ENCODE measurements around the gene RDH11.

The RDH11 gene

DNA sequence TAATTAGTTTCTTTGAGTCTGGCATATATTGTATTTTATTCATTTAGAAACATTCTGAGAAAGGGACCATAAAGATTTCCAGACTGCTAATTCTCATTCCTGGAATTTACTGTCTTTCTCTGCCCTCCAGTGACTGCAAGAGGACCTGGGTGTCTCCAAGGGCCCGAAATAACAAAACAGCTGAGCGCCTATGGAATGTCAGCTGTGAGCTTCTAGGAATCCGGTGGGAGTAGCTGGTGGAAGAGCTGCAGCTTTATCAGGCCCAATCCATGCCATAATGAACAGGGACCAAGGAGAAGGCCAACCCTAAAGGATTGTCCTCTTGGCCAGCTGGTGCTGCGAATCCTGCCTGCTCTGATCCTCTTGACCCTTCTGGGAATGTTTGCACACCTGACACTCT lies 38.1 kb upstream of the RDH11 start:
- H4K20me1 ChIP-seq (ENCODE audit: insufficient read depth, low read length, poor library complexity, severe bottlenecking): no peaks in the 10 kb centered on the region
- H3K4me3 ChIP-seq (ENCODE audit: low read length, poor library complexity, severe bottlenecking): no peak overlapping the region
- H3K4me2 ChIP-seq (ENCODE audit: low read depth, low read length, poor library complexity, severe bottlenecking): no peak overlapping the region
- no peaks in the 10 kb centered on the region for H3K79me2 ChIP-seq (ENCODE audit: insufficient read depth, low read length)
- no peak overlapping the region for H2AFZ ChIP-seq (ENCODE audit: low read length)
- H3K4me1 ChIP-seq (ENCODE audit: insufficient read depth, low read length, poor library complexity, severe bottlenecking): no peaks in the 10 kb centered on the region
- H3F3A ChIP-seq (ENCODE audit: low read depth): no peaks in the 10 kb centered on the region
- H3K9me3 ChIP-seq (ENCODE audit: insufficient read depth, low read depth, low read length): no peaks in the 10 kb centered on the region
- H3K27me3 ChIP-seq (ENCODE audit: insufficient read depth, low read length, poor library complexity, severe bottlenecking): no peaks in the 10 kb centered on the region
- no peak overlapping the region for H3K9ac ChIP-seq (ENCODE audit: low read depth, low read length, poor library complexity, severe bottlenecking)
- no peaks in the 10 kb centered on the region for H3K9me2 ChIP-seq (replicated peaks; ENCODE audit: low read depth, low read length)
- no peak for TF ChIP-seq CTCF (conservative IDR thresholded peaks at IDR 0.05; ENCODE audit: low read length)
- no peak for TF ChIP-seq EZH2phosphoT487 (IDR thresholded peaks at IDR 0.05; ENCODE audit: borderline replicate concordance)
- no peaks in the 10 kb centered on the region for H3K36me3 ChIP-seq (ENCODE audit: insufficient read depth, low read length)

DNA sequence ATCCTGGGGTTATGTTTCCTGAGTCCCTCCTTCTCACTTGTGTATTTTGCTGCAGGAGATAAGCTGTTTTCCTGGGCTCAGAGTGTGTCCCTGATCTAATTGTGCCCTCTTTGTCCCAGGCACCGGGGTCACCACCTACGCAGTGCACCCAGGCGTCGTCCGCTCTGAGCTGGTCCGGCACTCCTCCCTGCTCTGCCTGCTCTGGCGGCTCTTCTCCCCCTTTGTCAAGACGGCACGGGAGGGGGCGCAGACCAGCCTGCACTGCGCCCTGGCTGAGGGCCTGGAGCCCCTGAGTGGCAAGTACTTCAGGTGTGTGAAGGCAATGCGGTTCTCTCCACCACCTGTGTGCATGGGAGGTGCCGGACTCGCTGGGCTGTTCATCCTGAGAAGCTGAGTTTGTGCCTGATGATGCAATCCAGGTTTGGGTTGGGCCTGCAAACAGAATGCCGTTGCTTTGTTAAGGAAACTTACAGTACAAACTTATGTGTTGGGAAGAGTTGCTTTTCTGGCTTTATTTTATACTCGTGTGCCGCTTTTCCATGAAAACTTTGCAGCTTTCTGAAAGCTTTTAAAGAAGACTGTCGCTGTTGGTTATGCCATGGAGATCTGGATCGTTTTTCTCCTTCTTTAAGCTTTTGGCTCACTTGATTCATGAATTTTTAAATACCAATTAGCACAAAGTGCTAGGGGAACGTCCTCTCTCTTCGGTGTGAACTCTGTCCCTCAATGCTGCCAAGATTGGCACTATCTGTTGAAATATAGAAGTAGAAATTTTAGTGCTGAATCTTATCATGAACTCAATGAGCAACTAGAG lies 33.7 kb upstream of the RDH11 start:
- Histone ChIP-seq H3K9me2 (replicated peaks; ENCODE audit: low read depth, low read length) (no peaks in the 10 kb centered on the region), H3K79me2 (ENCODE audit: insufficient read depth, low read length) (no peaks in the 10 kb centered on the region), H3K4me1 (ENCODE audit: insufficient read depth, low read length, poor library complexity, severe bottlenecking) (no peaks in the 10 kb centered on the region), H3F3A (ENCODE audit: low read depth) (no peaks in the 10 kb centered on the region), H3K9ac (ENCODE audit: low read depth, low read length, poor library complexity, severe bottlenecking) (no peak overlapping the region), H2AFZ (ENCODE audit: low read length) (no peak overlapping the region), H3K36me3 (ENCODE audit: insufficient read depth, low read length) (no peaks in the 10 kb centered on the region), H3K27me3 (ENCODE audit: insufficient read depth, low read length, poor library complexity, severe bottlenecking) (no peaks in the 10 kb centered on the region), H3K4me3 (ENCODE audit: low read length, poor library complexity, severe bottlenecking) (no peak overlapping the region), H4K20me1 (ENCODE audit: insufficient read depth, low read length, poor library complexity, severe bottlenecking) (no peaks in the 10 kb centered on the region), H3K9me3 (ENCODE audit: insufficient read depth, low read depth, low read length) (no peaks in the 10 kb centered on the region), H3K4me2 (ENCODE audit: low read depth, low read length, poor library complexity, severe bottlenecking) (no peak overlapping the region)
- no peak for TF ChIP-seq CTCF (conservative IDR thresholded peaks at IDR 0.05; ENCODE audit: low read length)
- no peak for TF ChIP-seq EZH2phosphoT487 (IDR thresholded peaks at IDR 0.05; ENCODE audit: borderline replicate concordance)

GRCh38 chr14:67728258-67728657 lies 32.7 kb upstream of the RDH11 start:
- Histone ChIP-seq H3K9ac (ENCODE audit: low read depth, low read length, poor library complexity, severe bottlenecking) (no peak overlapping the region), H3K36me3 (ENCODE audit: insufficient read depth, low read length) (no peaks in the 10 kb centered on the region), H3K4me2 (ENCODE audit: low read depth, low read length, poor library complexity, severe bottlenecking) (no peak overlapping the region), H3K4me1 (ENCODE audit: insufficient read depth, low read length, poor library complexity, severe bottlenecking) (no peaks in the 10 kb centered on the region), H4K20me1 (ENCODE audit: insufficient read depth, low read length, poor library complexity, severe bottlenecking) (no peaks in the 10 kb centered on the region), H3K79me2 (ENCODE audit: insufficient read depth, low read length) (no peaks in the 10 kb centered on the region), H3K9me3 (ENCODE audit: insufficient read depth, low read depth, low read length) (no peaks in the 10 kb centered on the region), H3K27me3 (ENCODE audit: insufficient read depth, low read length, poor library complexity, severe bottlenecking) (no peaks in the 10 kb centered on the region), H3F3A (ENCODE audit: low read depth) (no peaks in the 10 kb centered on the region), H3K4me3 (ENCODE audit: low read length, poor library complexity, severe bottlenecking) (no peak overlapping the region), H3K9me2 (replicated peaks; ENCODE audit: low read depth, low read length) (no peaks in the 10 kb centered on the region), H2AFZ (ENCODE audit: low read length) (no peak overlapping the region)
- TF ChIP-seq CTCF (conservative IDR thresholded peaks at IDR 0.05; ENCODE audit: low read length): no peak
- no peak for TF ChIP-seq EZH2phosphoT487 (IDR thresholded peaks at IDR 0.05; ENCODE audit: borderline replicate concordance)
